Erythroblast (primary cell): ENCODE data around the gene RPL19.

Experiments
- DNase-seq, 2 experiments: peaks; one replicate each; lab custom pipeline; 2025; lab: John Stamatoyannopoulos, UW
- GATA1 ChIP-seq: IDR thresholded peaks from 2 replicates; pipeline ENCODE4 v1.6.1; 2011; ENCODE audit warnings: low read depth, mild to moderate bottlenecking, control low read depth, low read length, moderate library complexity
- POLR2A ChIP-seq: IDR thresholded peaks from 2 replicates; pipeline ENCODE4 v1.6.1; 2011; ENCODE audit warnings: mild to moderate bottlenecking, low read length

RPL19 gene

GRCh38 chr17:39197380-39198185 lies 2.5 kb upstream of the RPL19 start, which contains the start of gene CACNB1:
TSS of gene CACNB1 (minus strand) at chr17:39197669. CDS start at chr17:39197495, 174 bp downstream.
- DNase-seq, result peak; percentile 47 to 59
- TF ChIP-seq POLR2A (no peak), GATA1 (no peak)

GRCh38 chr17:39198186-39198566 lies 1.9 kb upstream of the RPL19 start:
- DNase-seq, result peak in 1 of 2 experiments; percentile 16
- TF ChIP-seq POLR2A, result no peak
- TF ChIP-seq GATA1, result no peak

GRCh38 chr17:39199820-39200069 lies 338 bp upstream of the RPL19 start:
- TF ChIP-seq POLR2A, result no peak
- TF ChIP-seq GATA1, result no peak
- peak in 1 of 2 experiments; percentile 96 for DNase-seq

DNA sequence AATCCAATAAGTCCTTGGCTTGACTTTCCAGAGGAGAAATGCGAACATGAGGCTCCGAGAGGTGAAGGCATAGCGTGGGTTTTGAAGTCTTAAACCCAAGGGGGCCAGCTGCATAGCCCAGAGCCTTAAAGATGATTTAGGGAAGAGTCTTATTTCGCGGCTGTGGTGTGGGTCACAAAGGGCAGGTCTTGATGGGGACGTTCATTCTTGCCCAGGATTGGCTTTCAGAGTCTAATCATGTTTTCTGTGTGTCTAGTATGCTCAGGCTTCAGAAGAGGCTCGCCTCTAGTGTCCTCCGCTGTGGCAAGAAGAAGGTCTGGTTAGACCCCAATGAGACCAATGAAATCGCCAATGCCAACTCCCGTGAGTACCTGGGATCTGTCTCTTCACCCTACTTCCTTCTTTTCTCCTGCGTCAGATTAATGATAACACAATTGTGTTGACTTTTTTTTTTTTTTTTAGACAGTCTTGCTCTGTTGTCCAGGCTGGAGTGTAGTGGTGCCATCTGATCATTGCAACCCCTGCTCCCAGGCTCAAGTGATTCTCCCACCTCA lies 951 bp downstream of the RPL19 start:
- peak; percentile 39 to 57 for DNase-seq
- TF ChIP-seq GATA1, result no peak

- no peak for DNase-seq
- TF ChIP-seq GATA1 (no peak), POLR2A (no peak)
These were observed 4.2 kb downstream of the RPL19 start for GRCh38 chr17:39204245-39204644.

DNA sequence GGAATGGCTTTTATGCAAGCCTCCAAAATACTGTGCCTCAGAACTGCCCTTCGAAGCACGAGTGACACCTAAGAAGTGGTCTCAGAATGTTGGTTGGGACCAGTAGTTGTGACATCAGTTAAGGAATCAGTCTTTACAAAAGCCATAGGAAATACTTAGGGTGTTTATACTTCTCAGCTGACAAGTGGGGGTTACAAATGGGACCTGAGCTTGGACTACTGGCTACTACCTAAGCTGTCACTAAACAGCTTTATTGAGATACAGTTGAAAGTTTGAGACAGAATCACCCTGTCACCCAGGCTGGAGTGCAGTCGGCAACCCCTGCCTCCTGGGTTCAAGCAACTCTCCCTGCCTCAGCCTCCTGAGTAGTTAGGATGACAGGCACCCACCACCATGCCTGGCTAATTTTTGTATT lies 5.0 kb downstream of the RPL19 start:
- TF ChIP-seq GATA1 (no peak), POLR2A (peak; percentile 42)
- no peak for DNase-seq

DNA sequence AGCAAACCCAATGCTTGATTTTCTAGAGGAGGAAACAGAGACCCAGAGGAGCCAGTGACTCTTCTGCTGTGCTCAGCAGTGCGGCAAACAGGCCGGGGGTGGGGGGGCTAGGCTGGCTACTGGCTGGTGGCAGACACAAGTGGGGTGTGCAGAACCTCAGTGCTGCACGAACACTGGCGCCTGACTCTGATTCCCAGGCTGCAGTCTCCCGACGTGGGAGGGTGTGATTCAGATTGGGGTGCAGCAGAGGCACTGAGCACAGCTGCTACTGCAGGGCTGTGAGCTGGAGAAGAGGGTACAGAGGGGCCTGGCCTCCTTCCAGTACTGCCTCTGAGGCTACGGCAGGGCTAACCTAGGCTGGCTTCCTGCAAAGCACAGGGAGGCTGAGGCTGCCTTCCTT lies 8.1 kb downstream of the RPL19 start:
- TF ChIP-seq GATA1 (no peak), POLR2A (no peak)
- DNase-seq, result no peak

GRCh38 chr17:39208893-39209292 lies 8.8 kb downstream of the RPL19 start:
- TF ChIP-seq GATA1, result no peak
- DNase-seq, result no peak

GRCh38 chr17:39209317-39210092 lies 9.4 kb downstream of the RPL19 start:
- no peak for TF ChIP-seq GATA1
- no peak for TF ChIP-seq POLR2A
- peak in 1 of 2 experiments; percentile 34 for DNase-seq

DNA sequence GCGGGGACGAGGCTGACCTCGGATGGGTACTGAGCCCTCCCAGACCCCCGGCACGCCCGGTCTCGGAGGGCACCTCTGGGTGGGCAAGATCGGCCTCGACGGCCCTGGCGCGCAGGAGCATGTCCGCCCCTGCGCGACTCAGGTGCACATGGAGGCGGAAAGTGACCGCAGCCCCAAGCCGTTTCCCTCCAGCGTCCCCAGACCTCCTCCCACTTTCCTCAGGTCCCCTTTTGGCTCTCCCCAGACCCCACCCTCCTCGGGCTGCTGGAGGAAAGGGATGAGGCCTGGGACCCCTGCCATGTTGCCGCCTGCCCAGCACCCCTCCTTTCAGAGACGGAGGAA lies 10.0 kb downstream of the RPL19 start:
- TF ChIP-seq POLR2A, result no peak
- no peak for TF ChIP-seq GATA1
- DNase-seq, result no peak

DNA sequence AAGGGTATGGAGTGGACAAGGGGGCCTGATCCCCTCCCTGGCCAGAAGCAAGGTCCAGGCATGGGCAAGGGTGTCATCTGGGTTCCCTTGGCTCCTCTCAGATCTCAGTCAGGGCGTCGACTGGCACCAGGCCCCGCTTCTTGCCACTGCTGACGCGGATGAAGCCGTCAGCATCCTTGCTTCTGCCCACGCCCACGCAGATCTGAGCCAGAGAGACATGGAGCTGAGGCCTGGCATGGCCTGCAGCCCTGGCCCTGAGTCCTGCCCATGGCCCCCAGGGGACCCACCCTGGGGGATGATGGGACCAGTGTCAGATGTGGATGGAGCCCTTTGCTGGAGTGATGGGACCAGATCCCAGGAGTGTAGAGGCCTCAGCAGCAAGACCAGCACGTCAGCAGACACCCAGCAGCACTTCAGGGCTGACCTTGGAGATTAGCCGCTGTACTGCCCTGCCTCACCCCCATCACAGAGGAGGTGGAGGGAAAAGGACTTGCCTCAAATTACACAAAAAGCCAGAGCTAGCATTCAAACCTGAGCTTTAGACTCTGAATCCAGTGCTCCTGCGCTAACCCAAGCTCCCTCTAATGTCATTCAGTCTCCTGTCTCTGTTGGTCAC lies 12.2 kb downstream of the RPL19 start:
- no peak for DNase-seq
- no peak for TF ChIP-seq POLR2A
- TF ChIP-seq GATA1, result no peak

GRCh38 chr17:39212841-39213480 lies 12.9 kb downstream of the RPL19 start:
- no peak for DNase-seq
- TF ChIP-seq POLR2A (no peak), GATA1 (no peak)

DNA sequence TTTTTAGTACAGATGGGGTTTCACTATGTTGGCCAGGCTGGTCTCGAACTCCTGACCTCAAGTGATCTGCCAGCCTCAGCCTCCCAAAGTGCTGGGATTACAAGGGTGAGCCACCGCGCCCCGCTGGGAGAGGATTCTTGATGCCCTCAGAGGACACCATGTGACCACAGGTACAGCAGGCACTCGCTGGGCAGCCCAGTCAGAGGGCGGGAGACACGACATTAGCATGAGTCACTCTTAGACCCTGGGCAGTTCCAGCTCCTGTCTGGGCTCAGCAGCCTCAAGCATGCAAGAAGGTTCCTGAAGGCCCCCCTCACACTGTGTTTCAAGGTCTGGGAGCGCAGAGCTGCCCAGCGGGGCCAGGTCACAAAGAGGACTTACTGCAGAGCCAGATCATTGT lies 13.8 kb downstream of the RPL19 start:
- TF ChIP-seq POLR2A, result no peak
- no peak for DNase-seq

DNA sequence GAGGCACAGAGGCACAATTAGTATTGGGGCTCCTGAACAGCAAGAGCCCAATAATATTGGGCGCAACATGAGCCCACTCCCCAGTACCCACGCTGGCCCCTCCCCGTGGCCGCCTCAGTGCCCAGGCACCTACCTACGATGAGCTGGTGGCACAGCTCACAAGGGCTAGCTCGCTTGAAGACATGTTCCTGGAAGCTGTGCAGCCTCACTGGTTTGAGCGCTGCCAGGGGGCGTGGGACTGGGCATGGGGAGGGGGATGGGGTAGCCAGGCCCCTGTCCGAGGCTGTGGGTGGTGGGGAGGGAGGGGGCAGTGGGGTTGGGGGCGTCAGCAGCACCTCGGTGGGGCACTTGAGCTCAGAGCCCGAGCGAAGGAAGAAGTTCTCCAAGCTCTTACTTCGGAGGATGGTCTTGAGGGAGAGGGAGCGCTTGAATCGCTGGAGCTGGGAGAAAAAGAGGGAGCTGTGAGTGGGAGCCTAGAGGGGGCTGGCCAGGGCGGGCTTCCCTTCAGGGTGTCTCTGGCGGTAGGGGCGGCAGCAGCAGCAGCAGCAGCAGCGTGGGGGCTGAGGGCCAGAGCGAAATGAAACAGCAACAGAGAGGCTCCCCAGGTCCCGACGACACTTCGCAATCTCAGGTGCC lies 17.8 kb downstream of the RPL19 start:
- no peak for TF ChIP-seq POLR2A
- TF ChIP-seq GATA1, result no peak
- DNase-seq, result no peak
